Jurkat, Clone E6-1 (cell line): ENCODE data around the gene DHRS12.
"Not testable (repeated sequence)": the region's sequence is repeated elsewhere in the genome, so short reads cannot be mapped to it uniquely, and the experiment has no call there.

Experiments used
- DNase-seq: peaks from one replicate; pipeline ENCODE4 v3.0.0-alpha.2; 2011; ENCODE audit warnings: low read depth, low spot score
- H3K4me3 ChIP-seq: 2 replicates; pipeline ENCODE4 v1.5.1; 2011; ENCODE audit warnings: mild to moderate bottlenecking, low read length, control low read depth, moderate library complexity

DHRS12 gene

GRCh38 chr13:51829568-51829899 is 25.6 kb upstream of the DHRS12 start:
- no peak for DNase-seq
- H3K4me3 ChIP-seq, result no peak overlapping the region

GRCh38 chr13:51828730-51829567 is 25.0 kb upstream of the DHRS12 start:
- DNase-seq, result no peak
- no peak overlapping the region for H3K4me3 ChIP-seq

- peak; percentile 63 for DNase-seq
- no peak overlapping the region for H3K4me3 ChIP-seq
These were observed 23.3 kb upstream of the DHRS12 start for GRCh38 chr13:51827254-51827653.

- H3K4me3 ChIP-seq, result no peak overlapping the region
- DNase-seq, result peak; percentile 49
These were observed 22.6 kb upstream of the DHRS12 start for GRCh38 chr13:51826606-51827005.

GRCh38 chr13:51825681-51826254 is 21.8 kb upstream of the DHRS12 start:
- no peak overlapping the region for H3K4me3 ChIP-seq
- no peak for DNase-seq

GRCh38 chr13:51825165-51825592 is 21.2 kb upstream of the DHRS12 start:
- H3K4me3 ChIP-seq, result peak overlapping the region; percentile 17; the same call in 1 of the 2 replicates
- DNase-seq, result peak; percentile 94

GRCh38 chr13:51824712-51825111 is 20.7 kb upstream of the DHRS12 start:
- not testable (repeated sequence) for DNase-seq
- peak overlapping the region; percentile 17 for H3K4me3 ChIP-seq

- no peak overlapping the region for H3K4me3 ChIP-seq
- no peak for DNase-seq
These were observed 19.9 kb upstream of the DHRS12 start for GRCh38 chr13:51823863-51824262.

GRCh38 chr13:51823359-51823758 is 19.4 kb upstream of the DHRS12 start:
- DNase-seq, result no peak

GRCh38 chr13:51822106-51822815 is 18.3 kb upstream of the DHRS12 start:
- peak overlapping the region; percentile 35 for H3K4me3 ChIP-seq
- peak; percentile 68 for DNase-seq

More at GRCh38 chr13:51823359-51823758, 19.4 kb upstream of the DHRS12 start:
- H3K4me3 ChIP-seq, result no peak overlapping the region

GRCh38 chr13:51821606-51822005 is 17.6 kb upstream of the DHRS12 start:
- H3K4me3 ChIP-seq, result peak overlapping the region; percentile 35
- DNase-seq, result peak; percentile 89

GRCh38 chr13:51820016-51820597 is 16.1 kb upstream of the DHRS12 start:
- DNase-seq, result no peak
- no peak overlapping the region for H3K4me3 ChIP-seq

- no peak overlapping the region for H3K4me3 ChIP-seq
- DNase-seq, result no peak
These were observed 15.6 kb upstream of the DHRS12 start for GRCh38 chr13:51819544-51819943.

- no peak for DNase-seq
These were observed 15.0 kb upstream of the DHRS12 start for GRCh38 chr13:51818781-51819511.

GRCh38 chr13:51818276-51818675 is 14.3 kb upstream of the DHRS12 start:
- H3K4me3 ChIP-seq, result no peak overlapping the region
- DNase-seq, result no peak

More at GRCh38 chr13:51818781-51819511, 15.0 kb upstream of the DHRS12 start:
- no peak overlapping the region for H3K4me3 ChIP-seq

GRCh38 chr13:51817717-51818116 is 13.8 kb upstream of the DHRS12 start:
- no peak overlapping the region for H3K4me3 ChIP-seq
- no peak for DNase-seq

GRCh38 chr13:51816604-51817249 is 12.8 kb upstream of the DHRS12 start:
- H3K4me3 ChIP-seq, result no peak overlapping the region
- DNase-seq, result no peak

- no peak for DNase-seq
- H3K4me3 ChIP-seq, result no peak overlapping the region
These were observed 11.9 kb upstream of the DHRS12 start for GRCh38 chr13:51815848-51816247.
